ENCODE data around the gene ESPL1. TPM values are rescaled to one million over a fixed set of nuclear protein-coding genes. Genes with fewer than 3 reads are reported as not detected.

ESPL1 gene
- total RNA-seq, 1 experiment from 2014 or later: 12.1 TPM

GRCh38 chr12:53332744-53333143 is 64.6 kb downstream of the ESPL1 start:
- POLR2A ChIA-PET: interaction anchor here (0.7 to 1.1 kb wide), 3 partner anchors 9 to 109 kb away, joined by 3 to 4 read pairs (median 3); partner anchors contain the start of gene PRR13
- intact Hi-C loops (cut with micrococcal nuclease): no loop called here
- peaks cover 7% of the 10 kb centered on the region for H3K36me3 Mint-ChIP-seq (ENCODE audit: insufficient read depth, unreplicated experiment)
- no peak overlapping the region for H3K4me3 Mint-ChIP-seq (ENCODE audit: unreplicated experiment)
- peaks cover 30% of the 10 kb centered on the region for H3K27me3 Mint-ChIP-seq (ENCODE audit: insufficient read depth, unreplicated experiment)
- H3K27ac Mint-ChIP-seq (ENCODE audit: low read depth, unreplicated experiment): no peak overlapping the region
- peaks cover 3% of the 10 kb centered on the region for H3K4me1 Mint-ChIP-seq (ENCODE audit: insufficient read depth, unreplicated experiment)
- H3K9me3 Mint-ChIP-seq (ENCODE audit: unreplicated experiment): no peaks in the 10 kb centered on the region
- no TSS peak for BruUV-seq (replicated peaks)
- no peak for TF ChIP-seq CTCF (IDR thresholded peaks at IDR 0.05; ENCODE audit: unreplicated experiment)
- DNase-seq (ENCODE audit: unreplicated experiment): no peak
- CTCF ChIA-PET: interaction anchor here (0.6 to 1.9 kb wide), 5 partner anchors 9 to 142 kb away, joined by 3 to 7 read pairs (median 4); no protein-coding TSS in a partner anchor

DNA sequence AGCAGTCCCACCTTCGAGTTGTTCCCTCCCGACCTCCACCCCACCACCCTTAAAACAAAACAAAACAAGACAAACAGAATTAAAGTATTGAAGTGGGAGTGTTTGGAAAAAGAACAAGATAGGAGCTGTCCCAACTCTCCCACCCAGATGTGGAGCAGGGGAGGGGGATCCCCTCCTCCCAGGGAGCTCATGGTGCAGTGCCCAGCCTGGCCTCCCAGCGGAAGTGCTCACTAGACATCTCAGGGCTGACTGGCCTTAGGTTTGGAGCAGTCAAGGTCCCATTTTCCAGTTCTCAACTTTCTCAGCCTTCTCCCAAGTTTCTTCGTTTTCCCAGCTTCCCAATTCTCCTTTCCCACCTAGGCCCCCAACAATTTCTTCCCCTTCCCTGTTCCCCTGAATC is 65.2 kb downstream of the ESPL1 start:
- POLR2A ChIA-PET: interaction anchor here (1.1 kb wide), 1 partner anchor 11 kb away, joined by 3 read pairs; no protein-coding TSS in a partner anchor
- no peaks in the 10 kb centered on the region for H3K9me3 Mint-ChIP-seq (ENCODE audit: unreplicated experiment)
- peaks cover 36% of the 10 kb centered on the region for H3K27me3 Mint-ChIP-seq (ENCODE audit: insufficient read depth, unreplicated experiment)
- peaks cover 7% of the 10 kb centered on the region for H3K36me3 Mint-ChIP-seq (ENCODE audit: insufficient read depth, unreplicated experiment)
- CTCF ChIA-PET: interaction anchor here (0.6 to 1.9 kb wide), 5 partner anchors 12 to 175 kb away, joined by 3 to 7 read pairs (median 3); no protein-coding TSS in a partner anchor
- no TSS peak for BruUV-seq (replicated peaks)
- H3K4me1 Mint-ChIP-seq (ENCODE audit: insufficient read depth, unreplicated experiment): peaks cover 6% of the 10 kb centered on the region
- no peak overlapping the region for H3K4me3 Mint-ChIP-seq (ENCODE audit: unreplicated experiment)
- no peak for TF ChIP-seq CTCF (IDR thresholded peaks at IDR 0.05; ENCODE audit: unreplicated experiment)
- intact Hi-C loops (cut with micrococcal nuclease): no loop called here
- DNase-seq (ENCODE audit: unreplicated experiment): no peak
- no peak overlapping the region for H3K27ac Mint-ChIP-seq (ENCODE audit: low read depth, unreplicated experiment)

GRCh38 chr12:53333845-53334244 is 65.7 kb downstream of the ESPL1 start:
- DNase-seq (ENCODE audit: unreplicated experiment): no peak
- TF ChIP-seq CTCF (IDR thresholded peaks at IDR 0.05; ENCODE audit: unreplicated experiment): no peak
- intact Hi-C loops (cut with micrococcal nuclease): no loop called here
- ChIA-PET CTCF (interaction anchor here (0.6 to 2.4 kb wide), 5 partner anchors 9 to 175 kb away, joined by 3 to 8 read pairs (median 7); no protein-coding TSS in a partner anchor), POLR2A (interaction anchor here (0.6 kb wide), 1 partner anchor 20 kb away, joined by 4 read pairs; no protein-coding TSS in a partner anchor)
- peaks cover 6% of the 10 kb centered on the region for H3K4me1 Mint-ChIP-seq (ENCODE audit: insufficient read depth, unreplicated experiment)
- no peaks in the 10 kb centered on the region for H3K9me3 Mint-ChIP-seq (ENCODE audit: unreplicated experiment)
- no peak overlapping the region for H3K27ac Mint-ChIP-seq (ENCODE audit: low read depth, unreplicated experiment)
- peaks cover 41% of the 10 kb centered on the region for H3K27me3 Mint-ChIP-seq (ENCODE audit: insufficient read depth, unreplicated experiment)
- H3K4me3 Mint-ChIP-seq (ENCODE audit: unreplicated experiment): no peak overlapping the region
- peaks cover 7% of the 10 kb centered on the region for H3K36me3 Mint-ChIP-seq (ENCODE audit: insufficient read depth, unreplicated experiment)
- BruUV-seq (replicated peaks): no TSS peak

DNA sequence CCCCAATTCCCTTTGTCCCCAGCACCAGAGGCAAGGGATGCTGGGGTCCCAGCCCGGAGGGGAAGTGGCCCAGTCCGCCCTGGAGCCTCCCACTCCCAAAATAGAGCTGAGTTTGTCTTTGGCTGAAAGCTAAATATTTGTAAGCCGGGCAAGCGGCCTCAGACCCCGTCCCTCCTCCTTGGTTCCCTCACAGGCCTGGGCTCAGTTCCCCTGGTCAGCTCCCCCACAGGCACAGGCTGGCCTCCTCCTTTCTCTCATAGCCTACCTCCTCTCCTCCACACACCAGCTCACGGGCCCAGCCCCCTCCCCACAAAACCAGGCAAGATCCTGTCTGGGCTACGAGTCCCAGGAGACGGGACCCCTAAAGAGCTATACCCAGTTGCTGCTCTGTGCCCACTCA is 66.7 kb downstream of the ESPL1 start:
- POLR2A ChIA-PET: interaction anchor here (0.7 kb wide), 2 partner anchors 10 to 17 kb away, joined by 3 read pairs; no protein-coding TSS in a partner anchor
- BruUV-seq (replicated peaks): no TSS peak
- H3K9me3 Mint-ChIP-seq (ENCODE audit: unreplicated experiment): no peaks in the 10 kb centered on the region
- no peak for TF ChIP-seq CTCF (IDR thresholded peaks at IDR 0.05; ENCODE audit: unreplicated experiment)
- H3K36me3 Mint-ChIP-seq (ENCODE audit: insufficient read depth, unreplicated experiment): peaks cover 7% of the 10 kb centered on the region
- intact Hi-C loops (cut with micrococcal nuclease): no loop called here
- H3K27ac Mint-ChIP-seq (ENCODE audit: low read depth, unreplicated experiment): no peak overlapping the region
- H3K4me3 Mint-ChIP-seq (ENCODE audit: unreplicated experiment): no peak overlapping the region
- no peak for DNase-seq (ENCODE audit: unreplicated experiment)
- peaks cover 47% of the 10 kb centered on the region for H3K27me3 Mint-ChIP-seq (ENCODE audit: insufficient read depth, unreplicated experiment)
- H3K4me1 Mint-ChIP-seq (ENCODE audit: insufficient read depth, unreplicated experiment): peaks cover 6% of the 10 kb centered on the region
- CTCF ChIA-PET: interaction anchor here (0.7 to 2.4 kb wide), 6 partner anchors 10 to 87 kb away, joined by 3 to 9 read pairs (median 4); partner anchors contain the start of gene AAAS

All from MCF 10A (cell line).